COR-L47 (cell line): ENCODE results near the gene TNFAIP8L2.
"Not testable (repeated sequence)": the region's sequence is repeated elsewhere in the genome, so short reads cannot be mapped to it uniquely, and the experiment has no call there.

Experiments used
- DNase-seq: peaks from one replicate; lab custom pipeline; 2025; lab: John Stamatoyannopoulos, UW

TNFAIP8L2 gene

DNA sequence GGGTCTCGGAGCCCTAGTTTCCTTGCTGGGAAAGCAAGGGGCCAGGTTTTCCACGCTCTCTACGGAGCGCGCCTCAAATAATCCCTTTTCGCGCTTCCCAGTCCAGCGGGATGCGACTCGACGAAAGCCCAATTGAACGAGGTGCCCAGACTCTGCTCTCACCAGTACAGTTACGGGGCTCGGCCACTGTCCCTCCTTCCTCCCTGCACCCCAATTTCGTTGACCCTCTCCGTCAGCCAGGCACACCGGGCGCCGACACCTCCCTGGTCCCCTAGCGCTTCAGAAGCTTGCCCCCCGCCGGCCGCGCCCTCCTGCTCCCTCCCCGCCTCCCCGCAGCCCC lies 10.4 kb upstream of the TNFAIP8L2 start:
- DNase-seq: no peak

DNA sequence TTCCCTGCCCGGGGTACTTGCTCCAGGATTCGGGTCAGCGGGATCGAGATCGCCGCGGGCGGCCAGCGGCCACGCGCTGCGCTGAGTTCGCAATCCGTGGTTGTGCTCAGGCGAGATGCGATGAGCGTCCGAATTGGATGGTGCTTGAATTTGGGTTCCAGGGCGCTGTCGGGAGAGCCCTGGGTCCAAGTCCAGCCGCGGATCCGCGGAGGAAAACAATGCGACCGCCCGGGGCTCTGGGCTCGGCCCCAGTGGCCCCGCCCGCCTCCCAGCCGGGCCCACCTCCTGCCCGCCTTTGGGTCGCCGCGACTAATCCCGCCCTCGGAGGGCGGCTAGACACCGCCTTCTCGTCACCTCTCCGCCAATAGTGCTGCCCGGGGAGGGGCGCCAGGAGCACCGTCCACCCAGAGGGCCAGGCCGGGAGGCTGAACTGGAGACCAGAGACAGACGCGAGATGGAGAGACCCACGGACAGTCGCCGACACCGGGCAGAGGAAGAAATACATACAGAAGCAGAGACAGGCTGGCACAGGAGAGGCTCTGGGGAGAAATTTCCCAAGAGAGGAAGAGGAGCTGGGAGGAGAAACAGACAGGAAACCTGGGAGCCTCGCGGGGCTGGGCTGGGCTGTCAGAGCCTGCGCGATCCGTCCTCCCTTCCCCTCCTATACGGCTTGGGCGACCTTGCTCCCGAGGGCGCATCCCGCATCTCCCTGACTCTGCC lies 9.9 kb upstream of the TNFAIP8L2 start, which contains the start of gene SEMA6C:
TSS of gene SEMA6C (minus strand) at position 220 of the 720 bp plus-strand sequence. CDS start 4,010 bp downstream, outside the sequence.
- peak; percentile 86 for DNase-seq

DNA sequence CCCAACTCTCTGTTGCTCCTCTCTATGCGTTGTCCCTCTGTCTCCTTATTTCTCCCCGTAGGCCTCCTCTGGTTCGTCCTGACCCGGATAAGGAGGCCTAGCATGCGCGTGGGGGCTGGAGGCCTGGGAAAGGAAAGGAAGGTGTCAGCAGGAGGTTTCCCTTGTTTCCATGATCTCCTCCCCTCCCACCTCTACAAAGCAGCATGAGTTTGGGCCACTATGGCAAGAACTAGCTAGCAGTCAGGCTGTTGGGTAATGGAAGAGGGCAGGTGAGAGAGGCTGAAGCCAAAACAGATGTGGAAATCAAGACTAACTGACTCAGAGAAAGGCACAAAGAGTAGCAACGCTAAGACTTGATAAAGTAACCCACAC lies 9.3 kb upstream of the TNFAIP8L2 start:
- no peak for DNase-seq

DNA sequence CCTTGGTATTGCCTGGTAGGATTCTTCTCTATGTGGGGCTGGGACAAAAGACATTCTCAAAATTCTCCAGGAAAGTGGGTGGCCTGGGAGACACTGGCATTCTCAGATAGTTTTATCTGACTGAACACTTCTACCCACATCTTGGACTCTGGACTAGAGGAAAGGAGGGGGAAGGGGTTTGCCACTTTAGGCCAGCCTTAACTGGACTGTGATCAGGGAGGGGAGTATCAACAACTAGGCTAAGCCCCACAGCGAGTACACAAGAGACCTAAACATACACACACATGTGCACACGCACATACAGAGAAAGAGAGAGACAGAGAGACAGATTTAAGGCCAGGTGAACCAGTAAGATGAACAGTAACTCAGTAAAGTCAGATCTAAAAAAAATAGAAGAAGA lies 8.8 kb upstream of the TNFAIP8L2 start:
- DNase-seq: no peak

DNA sequence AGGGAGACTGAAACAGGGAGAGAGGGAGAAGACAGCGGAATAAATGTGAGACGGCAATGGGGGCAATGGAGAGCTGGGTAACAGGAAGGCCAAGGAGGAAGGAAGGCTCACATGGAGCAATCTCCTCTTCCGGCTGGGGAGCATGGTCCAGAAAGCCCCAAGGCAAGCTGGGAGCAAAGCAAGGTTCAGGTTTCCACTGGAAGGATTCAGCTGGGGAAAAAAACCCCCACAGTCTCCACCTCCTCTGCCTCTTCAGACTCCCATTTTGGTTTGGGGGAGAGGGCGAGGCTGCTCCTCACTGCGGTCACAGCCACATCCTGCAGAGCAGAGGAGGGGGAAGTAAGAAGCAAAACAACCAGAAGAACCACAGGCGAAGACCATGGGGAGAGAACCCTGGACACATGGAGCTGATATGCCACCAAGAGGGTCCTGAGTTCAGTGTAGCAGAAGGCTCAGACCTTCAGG lies 650 bp downstream of the TNFAIP8L2 start:
- DNase-seq: no peak

DNA sequence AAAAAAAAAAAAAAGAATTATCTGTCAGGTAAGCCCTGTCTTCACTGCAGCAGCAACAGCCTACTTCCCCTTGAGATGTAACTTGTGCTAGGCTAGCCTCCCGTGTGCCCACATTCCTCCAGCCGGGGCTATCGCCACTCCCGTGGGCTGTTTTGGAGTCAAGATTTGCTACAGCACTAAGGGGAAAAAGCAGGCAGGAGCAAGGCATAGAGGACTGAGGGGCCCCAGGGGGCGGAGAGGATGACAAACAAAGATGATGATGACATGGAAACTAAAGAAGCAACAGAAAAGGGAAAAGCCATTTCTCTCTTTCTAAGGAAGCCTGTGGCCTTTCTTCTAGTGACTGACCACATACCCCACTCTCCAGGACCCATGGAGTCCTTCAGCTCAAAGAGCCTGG lies 1.9 kb downstream of the TNFAIP8L2 start:
- no peak for DNase-seq

DNA sequence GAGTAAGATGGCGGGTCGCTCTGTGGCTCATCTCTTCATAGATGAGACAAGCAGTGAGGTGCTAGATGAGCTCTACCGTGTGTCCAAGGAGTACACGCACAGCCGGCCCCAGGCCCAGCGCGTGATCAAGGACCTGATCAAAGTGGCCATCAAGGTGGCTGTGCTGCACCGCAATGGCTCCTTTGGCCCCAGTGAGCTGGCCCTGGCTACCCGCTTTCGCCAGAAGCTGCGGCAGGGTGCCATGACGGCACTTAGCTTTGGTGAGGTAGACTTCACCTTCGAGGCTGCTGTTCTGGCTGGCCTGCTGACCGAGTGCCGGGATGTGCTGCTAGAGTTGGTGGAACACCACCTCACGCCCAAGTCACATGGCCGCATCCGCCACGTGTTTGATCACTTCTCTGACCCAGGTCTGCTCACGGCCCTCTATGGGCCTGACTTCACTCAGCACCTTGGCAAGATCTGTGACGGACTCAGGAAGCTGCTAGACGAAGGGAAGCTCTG lies 2.4 kb downstream of the TNFAIP8L2 start:
- DNase-seq: no peak

DNA sequence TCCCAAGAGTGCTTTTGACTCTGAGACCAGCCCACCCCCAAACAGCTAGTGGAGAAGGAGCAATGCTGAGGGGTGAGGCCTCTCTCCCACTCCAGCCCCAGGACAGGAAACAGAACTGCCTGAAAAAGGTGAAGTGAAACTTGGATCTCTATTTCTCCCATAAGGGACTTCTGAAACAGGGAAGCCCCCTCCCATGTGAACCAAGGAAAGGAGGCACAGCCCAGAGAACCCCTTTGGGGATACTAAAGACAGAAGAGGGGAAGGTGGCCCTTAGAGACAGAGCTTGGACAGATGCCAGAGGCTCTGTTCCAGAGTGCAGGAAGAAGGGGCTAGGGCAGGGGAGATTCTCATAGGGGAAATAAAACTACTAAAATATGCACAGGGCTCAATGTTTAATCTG lies 2.9 kb downstream of the TNFAIP8L2 start:
- DNase-seq: no peak

DNA sequence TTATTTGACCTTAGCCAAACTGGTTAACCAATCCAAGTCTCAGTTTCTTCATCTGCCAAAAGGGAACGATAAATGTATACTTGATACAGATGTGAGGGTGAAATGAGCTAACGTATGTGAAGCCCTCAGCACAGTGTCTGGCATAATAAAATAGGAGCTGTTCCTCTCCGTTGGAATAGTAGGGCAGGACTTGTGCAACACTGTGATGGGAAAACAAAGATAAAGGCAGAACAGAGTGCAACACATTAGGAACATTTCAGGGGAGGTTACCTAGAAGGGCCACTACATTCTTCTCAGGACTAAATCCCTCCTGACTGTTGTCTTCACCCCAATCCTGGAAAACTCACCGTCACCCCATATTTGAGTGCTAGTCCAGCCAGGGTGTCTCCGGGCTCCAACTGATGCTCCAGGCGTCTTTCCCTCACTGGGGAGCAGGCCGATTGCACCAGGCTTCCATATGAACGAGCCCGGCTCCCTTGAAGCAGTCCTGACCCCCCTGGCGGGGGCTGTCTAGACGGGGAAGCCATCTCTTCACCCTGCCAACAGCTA lies 8.4 kb downstream of the TNFAIP8L2 start:
- no peak for DNase-seq

DNA sequence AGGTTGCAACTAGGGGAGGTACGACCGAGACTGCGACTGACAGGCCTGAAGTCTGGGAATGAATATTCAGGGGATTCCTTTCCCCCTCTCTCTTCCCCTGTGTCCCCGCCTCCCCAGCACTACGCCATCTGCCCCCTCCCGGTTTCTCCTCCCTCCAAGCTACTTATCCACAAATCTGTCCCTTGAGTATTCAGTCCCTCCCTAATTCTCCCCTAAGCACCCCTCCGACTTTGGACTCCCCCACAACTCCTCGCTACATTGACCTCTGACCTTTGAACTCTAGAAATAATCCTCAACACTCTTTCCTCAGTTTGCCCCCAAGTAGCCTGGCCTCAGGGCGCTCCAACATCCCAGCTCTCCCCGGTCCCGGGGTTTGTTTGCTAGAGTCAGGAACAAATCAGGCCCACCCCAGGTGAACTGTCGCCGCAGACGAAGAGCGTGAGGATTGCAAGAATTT lies 8.9 kb downstream of the TNFAIP8L2 start:
- peak; percentile 23 for DNase-seq

DNA sequence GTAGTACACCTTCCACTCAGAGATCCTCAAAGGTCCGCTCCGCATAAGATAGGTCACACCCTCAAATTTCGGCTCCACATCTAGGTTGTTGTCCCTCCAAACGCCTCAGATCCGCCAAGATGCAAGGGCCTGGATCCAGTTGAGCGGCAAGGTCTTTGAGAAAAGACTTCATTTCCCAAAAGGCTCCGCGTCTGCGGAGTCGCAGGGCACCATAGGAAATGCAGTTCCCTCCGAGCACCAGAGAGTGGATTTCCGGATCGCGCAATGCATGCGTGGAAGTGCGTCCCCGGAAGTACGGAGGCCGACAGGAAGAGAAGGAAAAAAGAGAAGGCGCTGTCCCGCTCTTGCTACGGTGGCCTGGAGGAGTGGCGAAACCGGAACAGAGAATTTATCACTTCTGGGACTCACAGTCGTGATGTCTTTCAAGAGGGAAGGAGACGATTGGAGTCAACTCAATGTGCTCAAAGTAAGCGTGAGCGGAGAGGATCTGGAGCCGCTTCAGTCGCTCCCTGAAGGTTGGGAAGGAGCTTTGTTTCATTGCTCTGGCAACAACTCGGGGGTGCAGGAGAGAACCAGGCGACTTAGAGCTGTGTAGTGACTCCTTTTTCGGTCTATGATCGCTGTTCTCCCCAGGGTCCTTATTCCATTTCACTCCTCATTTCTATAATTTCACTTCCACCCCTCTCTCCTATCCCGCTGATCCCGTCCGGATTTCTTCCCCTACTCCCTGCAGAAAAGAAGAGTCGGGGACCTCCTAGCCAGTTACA lies 9.5 kb downstream of the TNFAIP8L2 start, which contains the start of the genes LYSMD1 and SCNM1:
TSS of gene LYSMD1 (minus strand) at position 165 of the 767 bp plus-strand sequence. CDS start 644 bp downstream, outside the sequence.
TSS of gene SCNM1 (plus strand) at position 407 of the 767 bp plus-strand sequence. CDS start at position 416, 9 bp downstream.
- DNase-seq: peak; percentile 97

DNA sequence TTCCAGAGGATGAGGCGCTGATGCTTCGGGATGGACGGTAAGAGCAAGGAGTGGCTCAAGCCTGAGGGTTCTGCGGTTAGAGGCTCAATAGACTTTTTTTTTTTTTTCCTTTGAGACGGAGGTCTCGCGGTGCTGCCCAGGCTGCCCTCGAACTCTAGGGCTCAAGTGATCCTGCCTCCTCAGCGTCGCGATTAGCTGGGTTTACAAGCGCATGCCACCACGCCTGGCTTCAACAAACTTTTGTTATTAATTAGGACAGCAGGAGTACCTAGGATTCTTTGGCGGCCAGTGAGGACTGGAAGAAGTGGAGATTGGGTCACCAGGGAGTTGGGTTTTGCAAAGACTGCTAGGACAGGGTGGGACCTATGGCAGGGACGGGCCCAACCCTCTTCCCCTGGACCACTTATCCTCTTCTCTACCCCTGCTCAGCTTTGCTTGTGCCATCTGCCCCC lies 10.1 kb downstream of the TNFAIP8L2 start:
- no peak for DNase-seq

DNA sequence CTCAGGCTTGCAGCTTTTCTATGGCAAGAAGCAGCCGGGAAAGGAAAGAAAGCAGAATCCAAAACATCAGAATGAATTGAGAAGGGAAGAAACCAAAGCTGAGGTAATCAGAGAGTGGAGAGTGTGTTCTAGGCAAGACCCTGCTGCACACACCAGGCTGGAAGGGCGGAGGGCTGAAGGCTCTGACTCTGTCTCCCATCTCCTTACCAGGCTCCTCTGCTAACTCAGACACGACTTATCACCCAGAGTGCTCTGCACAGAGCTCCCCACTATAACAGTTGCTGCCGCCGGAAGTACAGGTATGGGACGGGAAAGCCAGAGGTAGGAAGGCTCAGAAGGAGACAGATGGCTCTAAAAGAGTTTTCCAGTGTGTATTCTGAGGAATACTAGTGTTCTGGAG lies 10.7 kb downstream of the TNFAIP8L2 start:
- DNase-seq: no peak

DNA sequence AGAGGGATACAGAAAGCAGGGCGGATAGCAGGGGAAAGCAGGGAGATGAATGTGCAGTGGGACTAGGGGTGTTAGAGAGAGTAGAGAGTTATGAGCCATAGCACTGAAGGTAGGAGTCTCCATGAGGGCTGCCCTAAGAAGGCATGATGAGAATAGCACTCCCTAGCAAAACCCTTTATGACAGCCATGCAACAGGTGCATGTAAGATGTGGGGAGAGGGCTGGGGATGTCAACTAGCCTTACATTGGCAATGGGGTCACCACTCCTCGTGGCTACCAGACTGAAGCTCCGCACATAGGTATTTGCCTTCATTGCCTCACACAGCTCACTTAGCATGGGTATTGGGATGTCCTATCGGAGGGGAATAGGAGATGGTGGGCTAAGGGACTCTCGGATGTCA lies 14.7 kb downstream of the TNFAIP8L2 start:
- no peak for DNase-seq

DNA sequence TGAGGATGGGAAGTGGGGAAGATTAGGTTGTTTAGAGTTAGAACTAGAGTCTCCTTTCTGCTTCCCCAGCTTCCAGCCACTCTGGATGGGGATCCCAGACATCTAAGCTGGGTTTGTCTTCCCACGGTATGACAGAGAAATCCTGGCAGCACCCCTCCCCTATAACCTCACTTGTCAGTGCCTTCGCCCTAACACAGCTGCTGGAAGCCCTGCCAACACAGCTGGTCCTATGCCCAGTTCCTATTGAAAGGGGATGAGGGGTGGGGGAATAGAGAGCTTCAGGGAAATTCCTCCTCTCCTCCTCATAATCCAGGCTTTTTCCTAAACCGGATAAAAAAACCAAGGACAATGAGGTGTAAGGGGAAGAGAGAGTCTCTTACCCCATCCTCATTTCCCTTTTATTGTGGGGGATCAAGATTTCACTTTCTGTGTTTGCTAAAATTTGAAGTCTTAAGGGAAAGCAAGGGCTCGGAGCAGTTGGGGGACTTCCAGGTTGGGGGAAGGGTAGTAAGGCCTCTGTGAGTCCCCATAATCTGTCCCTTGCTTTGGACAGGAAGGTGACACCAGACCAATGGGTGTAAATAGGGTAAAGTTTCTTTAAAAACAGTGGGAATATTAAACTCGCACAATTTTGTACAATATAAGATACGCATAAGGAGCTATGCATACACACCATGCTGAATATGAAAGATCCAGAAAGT lies 18.7 kb downstream of the TNFAIP8L2 start:
- DNase-seq: no peak

DNA sequence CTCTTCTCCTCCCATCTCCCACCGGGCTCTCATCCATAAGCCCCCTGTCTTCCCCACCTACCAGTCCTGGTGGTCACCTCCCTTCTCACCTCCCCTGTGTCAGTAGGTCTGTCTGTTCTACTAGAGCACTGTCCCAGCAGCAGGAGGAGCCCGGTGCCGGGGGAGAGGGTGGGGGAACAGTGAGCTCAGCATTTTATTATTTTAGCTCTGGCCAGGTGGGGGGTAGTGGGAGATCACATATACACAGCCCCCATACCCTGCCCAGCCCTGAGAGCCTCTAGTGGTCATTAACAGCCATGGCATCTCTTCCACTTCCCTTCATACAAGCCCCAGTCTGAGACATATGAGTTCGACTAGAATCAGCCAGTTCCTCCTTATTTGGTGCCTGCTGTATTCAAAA lies 19.4 kb downstream of the TNFAIP8L2 start, which contains the start of gene TMOD4:
TSS of gene TMOD4 (minus strand) at position 119 of the 400 bp plus-strand sequence. CDS start 1,106 bp downstream, outside the sequence.
- peak; percentile 2 for DNase-seq

DNA sequence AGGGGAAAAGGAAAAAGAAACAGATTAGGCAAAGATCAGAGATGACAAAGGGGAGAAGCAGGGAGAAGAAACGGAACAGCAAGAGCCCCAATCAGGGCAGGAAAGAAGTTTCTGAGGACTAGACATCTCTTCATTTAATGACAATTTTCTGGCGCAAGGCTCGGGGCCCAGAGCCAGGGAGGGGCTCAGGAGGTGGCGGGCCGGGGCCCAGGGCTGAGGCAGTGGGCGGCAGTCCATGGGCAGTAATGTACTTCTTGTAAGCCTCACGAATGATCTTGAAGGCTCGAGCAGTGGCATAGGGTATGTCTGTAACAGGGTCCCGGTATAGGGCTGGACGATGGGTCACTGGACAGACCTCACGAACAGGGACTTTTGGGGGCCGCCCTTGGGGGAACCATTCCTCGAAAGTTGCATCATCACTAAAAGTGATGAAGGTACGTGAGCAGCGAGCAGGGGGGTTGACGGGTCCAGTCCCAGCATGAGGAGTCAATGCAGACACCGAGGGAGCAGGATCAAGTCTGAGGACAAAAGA lies 20.1 kb downstream of the TNFAIP8L2 start:
- no peak for DNase-seq

DNA sequence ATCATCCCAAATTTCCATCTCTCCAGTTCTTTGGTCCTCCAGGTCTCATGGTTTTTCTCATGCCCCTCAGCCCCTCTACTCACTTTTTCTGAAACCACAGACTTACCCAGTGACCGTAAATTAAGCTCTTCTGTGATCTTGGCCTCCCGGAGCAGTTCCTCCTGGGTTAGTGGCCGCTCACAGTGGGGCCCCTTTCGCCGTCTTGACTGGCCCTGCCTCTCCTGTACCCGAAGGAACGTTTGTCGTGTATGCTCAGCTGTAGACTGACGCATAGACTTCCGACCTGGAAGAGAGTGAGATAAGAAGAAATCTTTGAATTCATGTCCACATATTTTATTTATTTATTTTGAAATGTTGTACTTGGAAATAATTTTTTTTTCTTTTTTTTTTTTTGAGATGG lies 27.8 kb downstream of the TNFAIP8L2 start:
- DNase-seq: no peak

DNA sequence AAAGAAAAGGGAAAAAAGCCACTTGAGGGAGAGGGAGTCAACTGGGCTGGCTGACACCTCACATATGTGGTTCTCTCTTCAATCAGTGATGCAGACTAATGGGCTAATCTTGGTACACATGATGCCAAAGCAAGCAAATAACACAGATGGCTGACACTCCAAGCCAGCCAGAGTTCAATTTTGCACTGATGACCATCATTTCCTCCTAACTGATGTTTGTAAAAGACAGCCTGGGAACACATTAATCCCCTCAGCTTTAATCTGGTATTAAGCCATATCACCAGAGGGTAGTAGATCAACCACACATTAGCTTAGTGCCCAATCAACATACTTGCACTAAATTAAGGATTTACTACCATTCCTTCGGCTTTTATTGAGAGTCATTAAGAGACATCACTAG lies 30.8 kb downstream of the TNFAIP8L2 start:
- no peak for DNase-seq

DNA sequence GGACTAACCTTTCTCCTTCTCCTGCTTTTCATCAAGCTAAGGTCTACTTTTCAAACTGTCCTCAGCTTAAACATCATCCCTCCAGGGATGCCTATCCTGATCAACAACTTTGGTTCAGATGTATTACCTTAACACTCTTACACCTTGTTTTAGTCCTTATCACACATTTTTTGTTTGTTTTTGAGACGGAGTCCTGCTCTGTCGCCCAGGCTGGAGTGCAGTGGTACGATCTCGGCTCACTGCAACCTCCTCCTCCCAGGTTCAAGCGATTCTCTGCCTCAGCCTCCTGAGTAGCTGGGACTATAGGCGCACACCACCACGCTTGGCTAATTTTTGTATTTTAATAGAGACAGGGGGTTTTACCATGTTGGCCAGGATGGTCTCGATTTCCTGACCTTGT lies 32.2 kb downstream of the TNFAIP8L2 start:
- DNase-seq: not testable (repeated sequence)
